ENCODE measurements around the gene WDR37. TPM values are rescaled to one million over a fixed set of nuclear protein-coding genes. Genes with fewer than 3 reads are reported as not detected.

WDR37 gene
- total RNA-seq, 1 experiment from 2014 or later: 4.5 TPM

DNA sequence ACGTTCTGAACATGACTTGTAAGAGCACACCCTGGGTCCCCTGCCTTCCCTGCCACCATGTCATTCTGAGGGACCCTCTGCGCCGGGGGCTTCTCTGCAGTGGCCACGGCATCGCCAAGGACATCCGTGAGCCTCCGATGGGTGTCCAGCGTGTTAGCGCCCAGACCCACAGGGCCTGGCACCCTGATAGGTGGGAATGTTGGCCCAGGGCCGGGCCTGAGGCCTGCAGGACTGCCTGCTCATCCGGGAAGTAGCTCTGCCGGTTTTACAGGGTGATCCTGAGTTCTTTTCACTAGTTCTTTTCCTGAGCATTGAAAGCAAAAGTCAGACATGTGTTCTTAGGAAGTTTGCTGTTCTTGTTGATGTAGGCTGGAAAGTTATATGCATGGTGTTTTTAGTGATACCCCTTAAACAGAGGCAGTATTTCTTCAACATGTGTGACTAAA, 54.5 kb downstream of the WDR37 start:
- no TSS peak for BruUV-seq (replicated peaks)
- TF ChIP-seq EZH2phosphoT487 (IDR thresholded peaks at IDR 0.05; ENCODE audit: borderline replicate concordance, low read length) (no peak), EZH2 (IDR thresholded peaks at IDR 0.05; ENCODE audit: low read length, unreplicated experiment) (no peak)
- TF ChIP-seq, protein P1, sequence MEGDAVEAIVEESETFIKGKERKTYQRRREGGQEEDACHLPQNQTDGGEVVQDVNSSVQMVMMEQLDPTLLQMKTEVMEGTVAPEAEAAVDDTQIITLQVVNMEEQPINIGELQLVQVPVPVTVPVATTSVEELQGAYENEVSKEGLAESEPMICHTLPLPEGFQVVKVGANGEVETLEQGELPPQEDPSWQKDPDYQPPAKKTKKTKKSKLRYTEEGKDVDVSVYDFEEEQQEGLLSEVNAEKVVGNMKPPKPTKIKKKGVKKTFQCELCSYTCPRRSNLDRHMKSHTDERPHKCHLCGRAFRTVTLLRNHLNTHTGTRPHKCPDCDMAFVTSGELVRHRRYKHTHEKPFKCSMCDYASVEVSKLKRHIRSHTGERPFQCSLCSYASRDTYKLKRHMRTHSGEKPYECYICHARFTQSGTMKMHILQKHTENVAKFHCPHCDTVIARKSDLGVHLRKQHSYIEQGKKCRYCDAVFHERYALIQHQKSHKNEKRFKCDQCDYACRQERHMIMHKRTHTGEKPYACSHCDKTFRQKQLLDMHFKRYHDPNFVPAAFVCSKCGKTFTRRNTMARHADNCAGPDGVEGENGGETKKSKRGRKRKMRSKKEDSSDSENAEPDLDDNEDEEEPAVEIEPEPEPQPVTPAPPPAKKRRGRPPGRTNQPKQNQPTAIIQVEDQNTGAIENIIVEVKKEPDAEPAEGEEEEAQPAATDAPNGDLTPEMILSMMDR (conservative IDR thresholded peaks at IDR 0.05; ENCODE audit: low read depth, low read length): no peak
- Histone ChIP-seq H3K79me2 (ENCODE audit: low read length) (no peaks in the 10 kb centered on the region), H4K20me1 (ENCODE audit: low read length) (no peaks in the 10 kb centered on the region), H3K27me3 (ENCODE audit: low read length) (no peaks in the 10 kb centered on the region), H3K4me1 (ENCODE audit: insufficient read depth, low read length) (peaks cover 3% of the 10 kb centered on the region; the same call in 1 of the 2 replicates), H3K4me3 (ENCODE audit: low read length) (no peak overlapping the region), H3K9me3 (ENCODE audit: low read length) (no peaks in the 10 kb centered on the region), H3K9me2 (replicated peaks; ENCODE audit: low read length) (no peaks in the 10 kb centered on the region), H3F3A (ENCODE audit: low read length, unreplicated experiment) (no peaks in the 10 kb centered on the region), H3K36me3 (ENCODE audit: low read depth, low read length) (no peaks in the 10 kb centered on the region), H2AFZ (ENCODE audit: low read length) (no peak overlapping the region), H3K27ac (ENCODE audit: low read length) (no peak overlapping the region), H3K9ac (ENCODE audit: low read length) (no peak overlapping the region), H3K4me2 (ENCODE audit: low read length) (no peak overlapping the region)
- DNase-seq (no peak), ATAC-seq (no peak)
- intact Hi-C loops (cut with micrococcal nuclease): loop anchor here (5.0 kb wide), 1 partner anchor 1932 kb away; no protein-coding TSS in a partner anchor
- ChIA-PET POLR2A (ENCODE audit: unreplicated experiment) (no interaction called here), CTCF (no interaction called here)

DNA sequence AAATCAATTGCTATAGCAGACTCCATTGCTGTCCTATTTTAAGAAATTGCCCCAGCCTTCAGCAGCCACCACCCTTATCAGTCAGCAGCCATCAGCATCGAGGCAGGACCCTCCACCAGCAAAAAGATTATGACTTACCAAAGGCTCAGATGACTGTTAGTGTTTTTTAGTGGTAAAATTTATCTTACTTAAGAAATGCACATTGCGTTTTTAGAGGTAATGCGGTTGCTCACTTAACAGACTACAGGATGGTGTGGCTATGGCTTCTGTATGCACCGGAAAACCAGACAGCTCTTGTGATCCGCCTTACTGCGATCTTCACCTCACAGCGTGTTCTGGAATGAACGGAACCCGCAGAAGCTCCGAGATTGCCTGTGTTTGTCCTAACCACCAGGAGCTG, 58.1 kb downstream of the WDR37 start:
- no TSS peak for BruUV-seq (replicated peaks)
- H3K9ac ChIP-seq (ENCODE audit: low read length): no peak overlapping the region
- H2AFZ ChIP-seq (ENCODE audit: low read length): no peak overlapping the region
- H3F3A ChIP-seq (ENCODE audit: low read length, unreplicated experiment): no peaks in the 10 kb centered on the region
- no peaks in the 10 kb centered on the region for H3K79me2 ChIP-seq (ENCODE audit: low read length)
- H4K20me1 ChIP-seq (ENCODE audit: low read length): no peaks in the 10 kb centered on the region
- TF ChIP-seq, protein P1 (conservative IDR thresholded peaks at IDR 0.05; ENCODE audit: low read depth, low read length): no peak
- TF ChIP-seq EZH2phosphoT487 (IDR thresholded peaks at IDR 0.05; ENCODE audit: borderline replicate concordance, low read length): no peak
- no peak for TF ChIP-seq EZH2 (IDR thresholded peaks at IDR 0.05; ENCODE audit: low read length, unreplicated experiment)
- no peak overlapping the region for H3K4me3 ChIP-seq (ENCODE audit: low read length)
- no peaks in the 10 kb centered on the region for H3K9me2 ChIP-seq (replicated peaks; ENCODE audit: low read length)
- no peak overlapping the region for H3K27ac ChIP-seq (ENCODE audit: low read length)
- no peaks in the 10 kb centered on the region for H3K36me3 ChIP-seq (ENCODE audit: low read depth, low read length)
- no peak for DNase-seq
- CTCF ChIA-PET: no interaction called here
- no peaks in the 10 kb centered on the region for H3K9me3 ChIP-seq (ENCODE audit: low read length)
- intact Hi-C loops (cut with micrococcal nuclease): loop anchor here (5.0 kb wide), 1 partner anchor 1928 kb away; no protein-coding TSS in a partner anchor
- peaks cover 3% of the 10 kb centered on the region; the same call in 1 of the 2 replicates for H3K4me1 ChIP-seq (ENCODE audit: insufficient read depth, low read length)
- no peak for ATAC-seq
- H3K4me2 ChIP-seq (ENCODE audit: low read length): no peak overlapping the region
- H3K27me3 ChIP-seq (ENCODE audit: low read length): no peaks in the 10 kb centered on the region
- POLR2A ChIA-PET (ENCODE audit: unreplicated experiment): no interaction called here

DNA sequence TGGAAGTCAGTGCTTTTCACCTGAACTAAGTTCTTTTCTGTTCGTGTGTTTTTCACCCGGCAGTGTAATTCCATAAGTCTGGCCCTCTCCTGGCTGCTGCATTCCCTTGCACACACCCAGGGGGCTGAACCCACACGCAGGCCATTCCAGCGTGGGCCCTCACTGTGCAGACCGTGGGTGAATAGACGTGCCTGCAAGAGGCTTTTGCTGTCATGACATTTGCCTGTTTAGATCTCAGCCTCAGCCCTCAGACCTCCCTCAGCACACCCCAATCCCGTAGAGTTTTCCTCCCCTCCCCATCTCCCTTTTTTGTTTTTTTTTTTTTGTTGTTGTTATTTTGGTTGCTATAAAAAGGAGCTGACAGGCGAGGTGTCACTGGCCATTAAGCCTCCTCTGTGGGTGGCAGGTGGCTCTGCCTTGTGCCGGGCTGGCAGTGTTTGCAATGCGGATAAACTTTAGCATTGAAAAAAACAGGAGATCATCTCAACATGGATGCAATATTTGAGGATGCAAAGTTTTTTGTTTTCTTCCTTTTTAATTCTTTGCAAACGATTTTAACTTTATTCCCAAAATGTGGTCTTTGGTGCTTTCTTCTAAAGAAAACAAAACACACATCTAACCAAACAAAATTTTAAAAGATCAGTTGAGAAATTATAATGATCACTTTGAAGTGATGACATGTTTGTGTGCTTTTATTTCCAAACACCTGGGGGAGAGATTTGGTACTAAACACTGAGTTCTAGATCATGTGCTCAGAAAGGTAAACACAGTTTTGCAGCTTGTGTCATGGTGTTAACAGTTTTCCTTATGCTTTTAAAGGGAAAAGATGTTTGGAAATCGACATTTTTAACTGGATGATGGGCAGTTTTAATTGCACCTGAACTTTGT, 58.8 kb downstream of the WDR37 start:
- no peaks in the 10 kb centered on the region for H3F3A ChIP-seq (ENCODE audit: low read length, unreplicated experiment)
- H3K36me3 ChIP-seq (ENCODE audit: low read depth, low read length): no peaks in the 10 kb centered on the region
- no peak overlapping the region for H3K4me3 ChIP-seq (ENCODE audit: low read length)
- no peak overlapping the region for H2AFZ ChIP-seq (ENCODE audit: low read length)
- no peaks in the 10 kb centered on the region for H4K20me1 ChIP-seq (ENCODE audit: low read length)
- H3K4me1 ChIP-seq (ENCODE audit: insufficient read depth, low read length): peaks cover 3% of the 10 kb centered on the region; the same call in 1 of the 2 replicates
- TF ChIP-seq EZH2phosphoT487 (IDR thresholded peaks at IDR 0.05; ENCODE audit: borderline replicate concordance, low read length): no peak
- TF ChIP-seq, protein P1 (conservative IDR thresholded peaks at IDR 0.05; ENCODE audit: low read depth, low read length): no peak
- TF ChIP-seq EZH2 (IDR thresholded peaks at IDR 0.05; ENCODE audit: low read length, unreplicated experiment): no peak
- H3K27ac ChIP-seq (ENCODE audit: low read length): no peak overlapping the region
- H3K9me2 ChIP-seq (replicated peaks; ENCODE audit: low read length): no peaks in the 10 kb centered on the region
- no TSS peak for BruUV-seq (replicated peaks)
- intact Hi-C loops (cut with micrococcal nuclease): loop anchor here (5.0 kb wide), 1 partner anchor 1927 kb away; no protein-coding TSS in a partner anchor
- ChIA-PET CTCF (no interaction called here), POLR2A (ENCODE audit: unreplicated experiment) (no interaction called here)
- no peak overlapping the region for H3K4me2 ChIP-seq (ENCODE audit: low read length)
- H3K27me3 ChIP-seq (ENCODE audit: low read length): no peaks in the 10 kb centered on the region
- H3K9me3 ChIP-seq (ENCODE audit: low read length): no peaks in the 10 kb centered on the region
- no peak overlapping the region for H3K9ac ChIP-seq (ENCODE audit: low read length)
- DNase-seq (no peak), ATAC-seq (no peak)
- no peaks in the 10 kb centered on the region for H3K79me2 ChIP-seq (ENCODE audit: low read length)
